Measurements from ENCODE around the gene CPPED1. TPM values are rescaled to one million over a fixed set of nuclear protein-coding genes. Genes with fewer than 3 reads are reported as not detected.

Gene CPPED1
- total RNA-seq, 1 donor from 2014 or later: 15.0 TPM

DNA sequence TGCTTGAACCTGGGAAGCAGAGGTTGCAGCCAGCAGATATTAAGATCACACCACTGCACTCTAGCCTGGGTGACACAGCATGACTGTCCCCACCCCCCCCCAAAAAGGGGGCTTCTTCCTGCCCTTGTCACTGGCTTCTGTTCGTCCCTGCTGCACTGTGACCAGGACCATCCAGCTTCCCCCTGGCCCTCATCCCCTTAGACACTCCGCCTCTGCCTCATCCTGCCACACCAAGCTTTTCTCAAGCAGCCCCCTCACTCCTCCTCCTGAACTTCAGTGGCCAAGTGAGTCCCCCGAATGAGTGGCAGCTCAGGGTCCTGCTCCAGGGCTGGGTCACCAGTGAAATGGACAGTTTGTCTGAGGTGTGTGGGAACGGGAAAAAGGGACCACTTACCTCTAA, 177.3 kb downstream of the CPPED1 start:
- DNase-seq (ENCODE audit: low read depth): no peak
- TF ChIP-seq, protein P1, sequence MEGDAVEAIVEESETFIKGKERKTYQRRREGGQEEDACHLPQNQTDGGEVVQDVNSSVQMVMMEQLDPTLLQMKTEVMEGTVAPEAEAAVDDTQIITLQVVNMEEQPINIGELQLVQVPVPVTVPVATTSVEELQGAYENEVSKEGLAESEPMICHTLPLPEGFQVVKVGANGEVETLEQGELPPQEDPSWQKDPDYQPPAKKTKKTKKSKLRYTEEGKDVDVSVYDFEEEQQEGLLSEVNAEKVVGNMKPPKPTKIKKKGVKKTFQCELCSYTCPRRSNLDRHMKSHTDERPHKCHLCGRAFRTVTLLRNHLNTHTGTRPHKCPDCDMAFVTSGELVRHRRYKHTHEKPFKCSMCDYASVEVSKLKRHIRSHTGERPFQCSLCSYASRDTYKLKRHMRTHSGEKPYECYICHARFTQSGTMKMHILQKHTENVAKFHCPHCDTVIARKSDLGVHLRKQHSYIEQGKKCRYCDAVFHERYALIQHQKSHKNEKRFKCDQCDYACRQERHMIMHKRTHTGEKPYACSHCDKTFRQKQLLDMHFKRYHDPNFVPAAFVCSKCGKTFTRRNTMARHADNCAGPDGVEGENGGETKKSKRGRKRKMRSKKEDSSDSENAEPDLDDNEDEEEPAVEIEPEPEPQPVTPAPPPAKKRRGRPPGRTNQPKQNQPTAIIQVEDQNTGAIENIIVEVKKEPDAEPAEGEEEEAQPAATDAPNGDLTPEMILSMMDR (conservative IDR thresholded peaks at IDR 0.05; ENCODE audit: low read depth, low read length): no peak
- no peak overlapping the region for H3K4me3 ChIP-seq (ENCODE audit: low read depth, low read length)

DNA sequence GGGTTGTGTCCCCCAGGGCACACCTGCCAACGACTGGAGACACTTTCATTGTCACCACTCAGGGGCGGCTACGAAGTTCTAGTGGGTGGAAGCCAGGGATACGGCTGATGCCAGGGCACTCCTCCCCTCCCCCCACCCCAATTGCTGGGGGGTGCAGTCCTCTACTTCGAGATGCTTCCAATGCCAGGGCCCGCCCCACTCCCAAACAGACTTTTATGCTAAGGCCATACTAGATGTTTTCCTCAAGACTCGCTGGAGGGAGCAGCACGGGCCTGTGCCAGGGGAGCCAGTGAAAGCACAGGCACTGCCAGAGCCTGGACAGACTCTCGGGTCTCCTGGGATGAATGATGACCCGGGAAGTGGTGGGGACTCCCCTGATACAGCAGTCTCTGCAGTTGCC, 178.0 kb downstream of the CPPED1 start:
- H3K4me3 ChIP-seq (ENCODE audit: low read depth, low read length): no peak overlapping the region
- DNase-seq (ENCODE audit: low read depth): no peak
- TF ChIP-seq, protein P1 (conservative IDR thresholded peaks at IDR 0.05; ENCODE audit: low read depth, low read length): no peak

DNA sequence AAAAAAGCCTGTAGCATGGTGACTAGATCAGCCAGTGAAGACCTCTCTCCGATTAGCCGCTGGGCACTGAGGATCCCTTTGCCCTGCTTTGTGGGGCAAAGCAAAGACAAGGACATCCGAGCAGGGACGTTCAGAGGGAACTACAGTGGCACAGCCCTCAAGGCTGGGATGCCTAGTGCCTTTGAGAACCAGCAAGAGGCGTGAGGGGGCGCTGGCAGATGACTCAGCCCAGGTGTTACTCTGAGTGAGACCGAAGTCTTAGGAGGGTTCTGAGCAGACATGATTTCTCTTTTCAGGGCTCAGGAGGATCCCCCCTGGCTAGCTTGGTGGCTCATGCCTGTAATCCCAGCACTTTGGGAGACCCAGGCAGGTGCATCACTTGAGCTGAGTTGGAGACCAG, 178.6 kb downstream of the CPPED1 start:
- H3K4me3 ChIP-seq (ENCODE audit: low read depth, low read length): no peak overlapping the region
- TF ChIP-seq, protein P1 (conservative IDR thresholded peaks at IDR 0.05; ENCODE audit: low read depth, low read length): no peak
- no peak for DNase-seq (ENCODE audit: low read depth)

DNA sequence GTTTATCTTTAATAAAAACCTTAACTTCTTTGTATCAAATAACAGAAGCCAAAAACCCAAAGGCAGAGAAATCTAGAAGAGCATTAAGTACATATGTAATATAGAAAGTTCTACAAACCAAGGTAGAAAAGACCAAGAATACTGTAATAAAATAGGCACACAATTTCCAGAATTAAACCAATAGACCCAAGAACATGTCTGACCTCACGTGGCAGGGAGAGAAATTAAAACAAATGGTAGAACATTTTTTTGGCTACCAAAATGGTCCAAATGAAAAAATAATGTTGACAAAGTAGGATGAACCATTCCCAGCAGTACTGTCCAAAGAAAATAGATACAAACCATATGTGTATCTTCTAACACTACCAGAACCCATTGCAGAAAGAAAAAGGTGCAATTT, 183.5 kb downstream of the CPPED1 start:
- H3K4me3 ChIP-seq (ENCODE audit: low read depth, low read length): no peak overlapping the region
- TF ChIP-seq, protein P1 (conservative IDR thresholded peaks at IDR 0.05; ENCODE audit: low read depth, low read length): no peak
- DNase-seq (ENCODE audit: low read depth): no peak

DNA sequence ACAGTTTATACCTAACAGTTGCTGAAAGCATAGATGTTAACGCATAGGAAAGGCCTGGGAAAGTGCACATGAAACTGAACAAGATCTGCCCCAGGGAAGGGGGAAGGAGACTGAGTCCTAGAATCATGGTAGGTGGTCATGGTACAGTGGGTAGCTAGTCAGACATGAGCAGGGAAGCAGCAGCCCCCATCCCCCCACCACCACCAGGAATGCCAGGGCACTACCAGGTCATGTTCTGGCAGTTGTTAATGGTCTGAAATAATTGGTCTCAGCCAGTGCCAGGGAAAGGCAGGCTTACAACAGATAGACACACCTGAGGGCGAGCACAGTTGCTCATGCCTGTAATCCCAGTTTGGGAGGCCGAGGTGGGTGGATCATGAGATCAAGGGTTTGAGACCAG, 185.2 kb downstream of the CPPED1 start:
- DNase-seq (ENCODE audit: low read depth): peak; percentile 68
- TF ChIP-seq, protein P1 (conservative IDR thresholded peaks at IDR 0.05; ENCODE audit: low read depth, low read length): no peak
- H3K4me3 ChIP-seq (ENCODE audit: low read depth, low read length): no peak overlapping the region

DNA sequence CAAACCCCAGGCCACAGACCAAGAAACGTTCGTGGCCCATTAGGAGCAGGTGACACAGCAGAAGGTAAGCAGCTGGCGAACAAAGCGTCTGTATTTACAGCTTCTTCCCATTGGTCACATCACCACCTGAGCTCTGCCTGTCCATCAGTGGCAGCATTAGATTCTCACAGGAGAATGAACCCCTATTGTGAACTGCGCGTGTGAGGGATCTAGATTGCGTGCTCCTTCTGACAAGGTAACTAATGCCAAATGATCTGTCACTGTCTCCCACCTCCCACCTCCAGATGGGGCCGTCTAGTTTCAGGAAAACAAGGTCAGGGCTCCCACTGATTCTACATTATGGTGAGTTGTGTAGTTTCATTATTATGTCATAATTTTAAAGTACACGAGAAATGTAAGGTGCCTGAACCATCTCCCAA, 186.3 kb downstream of the CPPED1 start:
- TF ChIP-seq, protein P1 (conservative IDR thresholded peaks at IDR 0.05; ENCODE audit: low read depth, low read length): no peak
- no peak overlapping the region for H3K4me3 ChIP-seq (ENCODE audit: low read depth, low read length)
- DNase-seq (ENCODE audit: low read depth): no peak

DNA sequence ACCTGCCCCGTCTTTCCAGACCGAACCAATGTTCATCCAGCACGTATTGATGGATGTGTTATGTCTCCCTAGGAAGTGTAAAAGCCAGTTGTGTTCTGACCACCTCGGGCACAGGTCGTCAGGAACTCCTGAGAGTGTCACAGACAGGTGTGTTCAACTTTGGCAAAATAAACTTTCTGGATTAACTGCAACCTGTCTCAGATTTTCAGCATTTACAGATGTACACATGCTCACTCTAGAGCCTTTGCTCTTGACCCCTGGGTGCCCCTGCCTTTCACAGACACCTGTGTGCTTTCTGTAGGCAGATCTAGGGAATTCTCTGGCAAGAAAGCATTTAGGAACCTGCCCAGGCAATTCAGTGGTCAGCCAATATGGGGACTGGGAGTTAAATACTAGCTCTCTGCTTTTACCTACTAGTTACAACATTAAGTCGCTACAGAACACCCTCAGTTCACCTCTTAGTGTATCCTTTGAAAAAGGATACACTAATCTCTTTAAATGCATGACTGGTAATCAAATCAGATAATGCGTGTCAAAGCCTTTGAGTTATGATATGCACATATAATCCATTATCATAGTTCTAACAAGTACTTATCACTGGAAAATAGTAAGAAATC, 188.9 kb downstream of the CPPED1 start:
- H3K4me3 ChIP-seq (ENCODE audit: low read depth, low read length): no peak overlapping the region
- DNase-seq (ENCODE audit: low read depth): no peak
- TF ChIP-seq, protein P1 (conservative IDR thresholded peaks at IDR 0.05; ENCODE audit: low read depth, low read length): no peak
